Esophagus muscularis mucosa (tissue), 4 donors: ENCODE data around the gene CLASRP.

ENCODE experiments used
- EP300 ChIP-seq: sonication (generic); formaldehyde crosslinking; IDR thresholded peaks from one replicate; pipeline ENCODE4 v1.6.1; 2017; ENCODE audit warnings: antibody characterized with exemption
- POLR2A ChIP-seq: fragments of 450-650 bp; IDR thresholded peaks from one replicate; pipeline ENCODE4 v1.6.1; 2017; ENCODE audit warnings: antibody characterized with exemption, moderate library complexity, mild to moderate bottlenecking, low read depth
- POLR2AphosphoS5 ChIP-seq, 2 donors: sonication (generic); formaldehyde crosslinking; IDR thresholded peaks; one replicate each; pipeline ENCODE4 v1.6.1; 2017; ENCODE audit warnings: antibody characterized with exemption in 2 of 2
- TF ChIP-seq, protein P1 (sequence below), 3 experiments: fragments of 200-600 bp in 2 of 3; fragments of 450-650 bp in 1 of 3; sonication (generic) in 2 of 3; IDR thresholded peaks; one replicate each; pipeline ENCODE4 v1.5.1; 2017 to 2019; ENCODE audit warnings: antibody characterized with exemption in 3 of 3, mild to moderate bottlenecking in 2 of 3, moderate library complexity in 1 of 3

DNA sequence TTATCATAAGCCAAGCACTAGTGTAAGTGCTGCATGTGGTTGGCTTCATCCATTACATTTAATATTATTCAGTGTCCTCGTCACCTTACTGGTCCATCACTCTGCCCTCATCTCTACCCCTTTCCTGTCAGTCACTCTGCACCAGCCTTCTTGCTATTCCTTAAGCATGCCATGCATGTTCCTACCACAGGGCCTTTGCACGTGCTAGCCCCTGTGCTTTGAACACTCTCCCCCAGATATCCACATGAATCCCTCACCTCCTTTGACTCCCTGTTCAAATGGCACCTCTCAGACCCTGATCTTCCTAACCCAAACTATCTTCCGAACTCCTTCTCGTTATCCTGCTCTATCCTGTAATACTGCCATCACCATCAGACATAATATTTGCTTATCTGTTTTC lies 40.8 kb upstream of the CLASRP start:
- TF ChIP-seq, protein P1, sequence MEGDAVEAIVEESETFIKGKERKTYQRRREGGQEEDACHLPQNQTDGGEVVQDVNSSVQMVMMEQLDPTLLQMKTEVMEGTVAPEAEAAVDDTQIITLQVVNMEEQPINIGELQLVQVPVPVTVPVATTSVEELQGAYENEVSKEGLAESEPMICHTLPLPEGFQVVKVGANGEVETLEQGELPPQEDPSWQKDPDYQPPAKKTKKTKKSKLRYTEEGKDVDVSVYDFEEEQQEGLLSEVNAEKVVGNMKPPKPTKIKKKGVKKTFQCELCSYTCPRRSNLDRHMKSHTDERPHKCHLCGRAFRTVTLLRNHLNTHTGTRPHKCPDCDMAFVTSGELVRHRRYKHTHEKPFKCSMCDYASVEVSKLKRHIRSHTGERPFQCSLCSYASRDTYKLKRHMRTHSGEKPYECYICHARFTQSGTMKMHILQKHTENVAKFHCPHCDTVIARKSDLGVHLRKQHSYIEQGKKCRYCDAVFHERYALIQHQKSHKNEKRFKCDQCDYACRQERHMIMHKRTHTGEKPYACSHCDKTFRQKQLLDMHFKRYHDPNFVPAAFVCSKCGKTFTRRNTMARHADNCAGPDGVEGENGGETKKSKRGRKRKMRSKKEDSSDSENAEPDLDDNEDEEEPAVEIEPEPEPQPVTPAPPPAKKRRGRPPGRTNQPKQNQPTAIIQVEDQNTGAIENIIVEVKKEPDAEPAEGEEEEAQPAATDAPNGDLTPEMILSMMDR (IDR thresholded peaks at IDR 0.05): no peak
- TF ChIP-seq POLR2A (no peak), EP300 (no peak), POLR2AphosphoS5 (IDR thresholded peaks at IDR 0.05) (no peak)
